Activated effector memory CD4-positive, alpha-beta T cell treated with anti-CD3 and anti-CD28 coated beads, Interleukin-2, amount 50 U/mL, for 16 hours (primary cell): ENCODE results near the gene RNF187.
"Not testable (repeated sequence)": the region's sequence is repeated elsewhere in the genome, so short reads cannot be mapped to it uniquely, and the experiment has no call there.

Experiments
- DNase-seq: peaks from one replicate; pipeline ENCODE4 v3.0.0-alpha.2; 2020

Gene RNF187

DNA sequence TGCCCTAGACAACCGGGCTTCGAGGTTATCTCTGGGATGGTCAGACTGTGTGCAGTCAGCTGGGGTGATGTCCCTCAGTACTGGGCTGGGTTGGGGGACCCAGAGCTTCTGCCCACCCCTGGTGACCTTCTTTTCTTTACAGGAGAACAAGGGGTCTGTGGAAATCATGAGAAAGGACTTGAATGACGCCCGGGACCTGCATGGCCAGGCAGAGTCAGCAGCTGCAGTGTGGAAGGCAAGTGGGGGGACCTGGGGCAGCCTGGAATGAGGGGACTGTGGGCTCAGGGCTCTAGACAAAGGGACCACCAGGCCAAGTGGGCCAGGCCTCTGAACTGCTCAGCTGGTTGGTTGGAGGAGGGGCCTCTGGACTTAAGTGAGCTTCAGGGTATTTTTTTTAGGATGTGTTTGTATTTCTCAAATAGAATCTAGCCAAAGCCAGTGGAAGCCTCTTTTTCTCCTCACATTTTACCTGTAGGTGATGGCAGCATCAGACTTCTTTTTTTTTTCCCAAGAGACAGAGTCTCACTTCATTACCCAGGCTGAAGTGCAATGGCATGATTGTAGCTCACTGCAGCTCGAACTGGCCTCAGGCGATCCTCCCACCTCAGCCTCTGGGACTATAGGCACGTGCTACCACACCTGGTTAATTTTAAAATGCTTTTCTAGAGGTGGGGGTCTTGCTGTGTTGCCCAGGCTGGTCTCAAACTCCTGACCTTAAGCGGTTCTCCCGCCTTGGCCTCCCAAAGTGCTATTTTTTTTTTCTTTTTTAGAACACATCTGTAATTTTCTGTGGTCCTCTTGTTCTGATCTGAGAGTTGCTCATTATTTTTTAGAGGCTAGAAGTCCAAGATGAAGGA, 1.9 kb downstream of the RNF187 start:
- no peak for DNase-seq

DNA sequence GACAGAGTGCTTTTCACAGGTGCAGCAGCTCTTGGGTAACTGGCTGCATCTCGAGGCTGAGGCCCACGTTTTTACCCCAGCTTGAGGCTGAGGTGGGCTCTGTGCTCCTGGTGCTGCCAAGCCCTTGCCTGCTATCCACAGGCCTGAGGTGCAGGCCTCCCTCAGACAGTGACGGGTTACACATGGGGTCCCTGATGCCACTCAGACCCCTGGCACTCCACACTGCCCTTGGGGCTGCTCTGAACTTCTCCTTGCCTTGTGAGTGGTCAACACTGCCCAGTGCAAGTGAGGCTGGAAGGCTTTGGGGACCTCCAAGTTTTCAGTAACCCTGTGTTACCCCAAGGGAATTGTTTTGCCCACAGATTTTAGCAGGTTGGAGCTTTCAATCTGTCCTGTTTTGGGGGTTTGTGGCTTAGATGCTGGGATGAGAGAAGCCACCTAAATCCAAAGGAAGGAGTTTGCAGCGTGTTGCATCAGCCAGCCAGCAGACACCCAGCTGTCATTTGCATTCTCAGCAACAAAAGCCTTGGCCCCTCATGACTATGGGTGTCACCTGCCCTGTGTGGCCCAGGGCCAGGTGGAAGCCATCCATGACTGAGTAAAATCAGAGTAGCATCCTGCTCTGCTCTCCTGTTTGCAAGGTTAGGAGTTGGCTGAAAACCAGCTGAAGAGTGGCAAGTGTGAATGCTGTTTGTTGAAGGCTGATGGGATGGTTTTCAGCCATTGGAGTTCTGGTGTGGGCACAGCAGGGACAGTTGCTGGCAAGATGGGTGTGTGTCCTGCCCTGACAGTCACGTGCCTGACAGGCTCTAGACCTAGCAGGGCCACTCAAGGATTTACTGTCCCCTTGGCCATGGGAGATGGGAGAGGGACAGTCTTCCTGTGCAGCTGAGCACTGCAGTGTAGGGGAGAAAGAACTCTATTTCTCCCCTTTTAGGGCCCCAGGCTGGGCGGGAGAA, 3.2 kb downstream of the RNF187 start:
- no peak for DNase-seq

GRCh38 chr1:228493141-228494043, 6.2 kb downstream of the RNF187 start:
- no peak for DNase-seq

DNA sequence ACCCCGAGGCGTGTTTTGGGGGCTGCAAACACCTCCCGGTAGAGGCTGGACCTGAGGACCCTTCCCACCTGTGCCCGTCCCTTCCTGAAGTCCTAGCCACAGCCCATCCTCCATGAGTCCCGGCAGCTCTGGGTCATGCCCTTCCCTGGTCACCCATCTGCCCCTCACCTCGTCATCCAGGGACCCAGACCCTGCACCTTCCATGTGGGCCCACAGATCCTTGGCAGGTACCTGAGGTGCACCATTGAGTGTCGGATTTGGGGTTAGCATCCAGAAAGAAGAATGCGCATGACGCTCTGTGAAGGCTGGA, 6.8 kb downstream of the RNF187 start:
- DNase-seq, result no peak

DNA sequence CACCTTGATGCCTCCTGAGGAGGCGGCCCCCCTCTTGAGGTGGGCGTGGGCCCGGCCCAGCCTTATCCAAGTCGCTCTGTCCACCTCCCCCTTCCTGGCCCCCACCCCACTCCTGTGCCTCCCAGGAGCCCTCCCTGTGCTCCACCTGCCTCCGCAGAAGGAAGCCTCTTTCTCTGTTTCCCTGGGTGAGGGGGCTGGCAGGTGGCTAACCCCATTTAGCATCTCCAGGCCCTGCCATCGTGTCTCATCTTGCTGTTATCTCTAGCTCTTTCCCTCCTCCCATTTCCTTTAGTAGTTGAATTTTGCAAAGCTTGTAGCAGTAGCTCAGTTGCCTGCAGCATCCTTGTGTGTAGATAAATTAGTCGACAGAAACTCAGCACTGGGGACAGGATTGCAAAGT, 7.2 kb downstream of the RNF187 start:
- DNase-seq, result peak; percentile 34

DNA sequence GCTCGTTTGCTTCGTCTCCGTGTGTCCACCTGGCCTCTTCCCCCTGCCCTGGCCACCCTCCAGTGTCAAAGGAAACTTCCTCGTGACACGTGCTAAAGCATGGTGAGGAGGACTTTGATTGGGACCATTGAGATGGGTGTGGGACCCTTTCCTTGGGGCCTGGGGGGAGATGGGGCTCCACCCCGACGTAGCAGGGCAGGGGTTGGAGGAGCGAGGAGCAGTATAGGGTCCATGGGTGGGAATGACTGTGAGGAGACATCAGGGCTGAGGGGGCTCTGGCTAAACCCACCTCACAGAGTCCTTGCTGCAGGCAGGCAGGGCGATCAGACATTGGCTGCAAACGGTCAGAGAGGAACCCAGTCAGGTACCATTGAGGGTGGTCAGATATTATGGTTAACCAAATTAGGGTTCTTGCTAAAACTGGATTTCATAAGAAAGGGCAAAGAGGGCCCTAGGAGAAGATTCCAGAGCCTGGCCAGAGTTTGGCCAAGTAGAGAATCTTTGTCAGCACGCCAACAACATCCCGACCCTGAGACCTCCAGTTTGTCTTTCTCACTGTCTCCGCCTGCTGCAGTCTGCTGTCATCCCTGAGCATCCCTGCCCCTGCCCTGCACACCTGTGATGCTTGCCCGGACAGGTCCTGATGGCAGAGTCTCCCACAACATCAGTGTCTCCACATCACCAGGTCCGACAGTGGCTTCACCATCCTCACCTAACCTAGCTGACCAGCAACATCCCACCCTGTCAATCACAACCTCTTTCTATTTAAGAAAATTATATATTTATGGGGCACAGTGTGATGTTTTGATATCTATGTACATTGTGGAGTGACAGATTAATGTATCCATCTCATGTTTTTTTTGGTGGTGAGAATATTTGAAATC, 8.0 kb downstream of the RNF187 start:
- DNase-seq, result peak; percentile 31

DNA sequence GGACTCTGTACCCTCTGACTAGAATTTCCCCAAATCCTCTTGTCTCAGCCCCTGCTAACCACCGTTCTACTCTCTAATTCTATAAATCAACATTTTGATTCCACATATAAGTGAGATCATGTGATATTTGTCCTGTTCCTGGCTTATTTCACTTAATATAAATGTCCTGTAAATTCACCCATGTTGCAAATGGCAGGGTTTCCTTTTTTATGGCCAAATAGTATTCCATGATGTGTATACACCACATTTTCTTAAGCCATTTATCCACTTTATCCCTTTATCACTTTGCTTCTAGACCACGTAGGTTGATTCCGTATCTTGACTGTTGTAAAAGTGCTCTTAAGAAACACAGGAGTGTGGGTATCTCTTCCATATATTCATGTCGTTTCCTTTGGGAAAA, 8.9 kb downstream of the RNF187 start:
- DNase-seq, result no peak

- DNase-seq, result no peak
These were observed 9.3 kb downstream of the RNF187 start for GRCh38 chr1:228496494-228496893.

- peak; percentile 41 for DNase-seq
These were observed 10.0 kb downstream of the RNF187 start for GRCh38 chr1:228497206-228497605.

DNA sequence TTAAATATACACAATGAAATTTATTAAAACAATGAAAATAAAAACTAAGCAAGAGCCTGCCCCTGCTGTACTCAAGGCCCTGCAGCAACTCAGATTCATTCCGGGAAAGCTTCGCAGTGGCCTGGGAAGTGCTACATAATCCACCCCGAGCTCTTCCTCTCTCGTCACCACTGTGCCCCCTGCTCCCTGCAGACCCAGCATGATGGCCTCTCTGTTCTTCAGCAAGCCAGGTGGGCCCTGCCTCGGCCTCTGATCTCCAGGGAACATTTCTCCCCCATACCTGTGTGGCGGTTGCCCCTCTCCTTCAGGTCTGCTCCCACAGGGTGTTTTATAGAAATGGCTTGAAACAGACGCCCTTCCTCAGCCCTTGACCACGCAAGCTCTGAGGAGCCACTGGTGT, 10.6 kb downstream of the RNF187 start:
- peak; percentile 54 for DNase-seq

DNA sequence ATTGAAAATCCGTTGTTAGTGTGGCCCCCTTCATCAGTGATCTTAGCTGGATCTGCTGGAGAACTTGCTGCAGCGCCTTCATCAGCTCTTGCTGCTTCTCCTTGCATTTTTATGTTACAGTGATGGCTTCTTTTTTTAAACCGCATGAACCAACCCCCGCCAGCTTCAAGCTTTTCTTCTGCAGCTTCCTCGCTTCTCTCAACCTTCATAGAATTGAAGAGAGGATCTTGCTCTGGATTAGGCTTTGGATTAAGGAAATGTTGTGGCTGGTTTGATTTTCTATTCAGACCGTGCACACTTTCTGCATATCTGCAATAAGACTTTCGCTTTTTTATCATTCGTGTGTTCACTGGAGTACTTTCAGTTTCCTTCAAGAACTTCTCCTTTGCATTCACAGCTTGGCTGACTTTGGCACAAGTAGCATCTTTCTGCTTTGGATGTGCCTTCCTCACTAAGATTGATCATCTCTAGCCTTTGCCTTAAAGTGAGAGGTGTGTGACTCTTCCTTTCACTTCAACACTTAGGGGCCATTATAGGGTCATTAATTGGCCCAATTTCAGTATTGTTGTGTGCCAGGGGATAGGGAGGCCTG, 13.1 kb downstream of the RNF187 start:
- peak; percentile 13 for DNase-seq

DNA sequence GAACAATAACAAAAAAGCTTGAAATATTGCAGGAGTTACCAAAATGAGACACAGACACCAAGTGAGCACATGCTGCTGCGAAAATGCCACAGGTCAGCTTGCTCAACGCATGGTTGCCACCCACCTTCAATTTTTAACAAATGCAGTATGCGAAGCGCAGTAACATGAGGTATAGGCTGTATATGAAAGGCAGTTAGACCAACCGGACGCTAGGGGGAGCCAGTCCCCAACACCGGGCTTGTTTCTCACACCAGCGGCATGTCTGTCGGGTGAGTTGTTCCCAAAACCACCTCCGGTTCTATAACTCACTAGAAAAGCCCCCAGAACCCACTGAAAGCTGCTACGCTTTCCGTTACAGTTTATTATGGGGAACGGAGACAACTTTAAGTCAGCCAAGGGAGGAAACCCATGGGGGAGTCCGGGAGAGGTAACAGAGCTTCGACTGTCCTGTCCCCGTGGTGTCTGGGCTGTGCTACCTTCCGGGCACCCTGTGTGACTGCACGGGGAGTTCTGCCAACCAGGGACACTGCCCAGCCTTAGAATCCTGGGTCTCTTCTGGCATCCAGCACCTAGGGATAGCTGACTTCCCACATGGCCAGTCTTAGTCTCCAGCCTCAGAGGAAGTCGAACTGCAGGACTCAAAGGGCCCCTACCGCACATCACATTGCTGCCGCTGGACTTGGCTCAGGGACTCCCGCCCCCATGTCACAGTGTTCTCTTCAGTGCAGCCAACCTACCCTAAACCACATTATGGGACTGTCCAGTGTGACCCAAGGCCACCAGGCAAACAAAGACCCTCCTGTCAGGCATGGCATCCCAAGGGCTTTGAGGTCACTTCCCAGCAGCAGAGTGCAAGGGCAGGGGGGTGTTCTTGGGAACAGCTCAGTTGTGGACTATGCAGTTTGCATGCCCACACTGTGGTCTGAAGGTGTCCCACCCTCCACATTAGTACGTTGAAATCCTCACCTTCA, 14.0 kb downstream of the RNF187 start:
- DNase-seq, result peak; percentile 95

GRCh38 chr1:228502522-228502921, 15.3 kb downstream of the RNF187 start:
- DNase-seq, result peak; percentile 57

DNA sequence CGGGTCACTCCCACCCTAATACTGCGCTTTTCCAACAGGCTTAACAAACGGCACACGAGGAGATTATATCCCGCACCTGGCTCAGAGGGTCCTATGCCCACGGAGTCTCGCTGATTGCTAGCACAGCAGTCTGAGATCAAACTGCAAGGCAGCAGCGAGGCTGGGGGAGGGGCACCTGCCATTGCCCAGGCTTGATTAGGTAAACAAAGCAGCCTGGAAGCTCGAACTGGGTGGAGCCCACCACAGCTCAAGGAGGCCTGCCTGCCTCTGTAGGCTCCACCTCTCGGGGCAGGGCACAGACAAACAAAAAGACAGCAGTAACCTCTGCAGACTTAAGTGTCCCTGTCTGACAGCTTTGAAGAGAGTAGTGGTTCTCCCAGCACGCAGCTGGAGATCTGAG, 18.8 kb downstream of the RNF187 start:
- DNase-seq, result not testable (repeated sequence)

- DNase-seq, result peak; percentile 41
These were observed 20.9 kb downstream of the RNF187 start for GRCh38 chr1:228507961-228508652.

DNA sequence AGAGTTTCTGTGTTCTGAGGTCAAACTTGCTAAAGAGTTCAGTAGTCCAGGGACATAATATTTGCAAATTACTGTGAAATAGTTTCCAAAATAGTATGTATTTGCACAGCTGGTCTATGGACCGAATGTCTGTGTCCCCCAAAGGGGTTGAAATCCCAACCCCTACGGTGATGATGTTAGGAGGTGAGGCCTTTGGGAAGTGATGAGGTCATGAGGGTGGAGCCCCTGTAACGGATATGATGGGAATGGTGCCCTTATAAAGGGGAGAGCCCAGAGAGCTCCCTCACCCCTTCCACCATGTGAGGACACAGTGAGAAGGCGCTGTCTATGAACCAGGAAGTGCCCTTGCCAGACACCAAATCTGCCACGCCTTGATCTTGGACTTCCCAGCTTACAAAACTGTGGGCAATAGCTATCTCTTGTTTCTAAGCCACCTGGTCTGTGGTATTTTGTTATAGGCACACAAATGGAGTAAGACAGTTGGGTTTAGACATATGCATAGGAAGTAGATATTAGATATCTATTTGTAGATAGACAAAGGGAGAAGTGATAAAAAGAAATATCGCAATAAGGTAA, 21.7 kb downstream of the RNF187 start:
- DNase-seq, result peak; percentile 17

GRCh38 chr1:228510101-228510802, 23.1 kb downstream of the RNF187 start:
- peak; percentile 30 for DNase-seq

GRCh38 chr1:228510803-228511413, 23.7 kb downstream of the RNF187 start:
- DNase-seq, result no peak
